CD4-positive, alpha-beta T cell (primary cell): ENCODE measurements around the gene MYH10. TPM values are rescaled to one million over a fixed set of nuclear protein-coding genes. Genes with fewer than 3 reads are reported as not detected.

Source experiments
- ATAC-seq: fragments of 200-7000 bp; cut with Tn5 transposase; one replicate; pipeline ENCODE4 v1.10.0; 2022; ENCODE audit warnings: mild to moderate bottlenecking; ENCODE audit not compliant: poor library complexity
- CTCF ChIA-PET: fragments of 350-600 bp; sonication (Branson Sonifier 250); formaldehyde crosslinking; loops from one replicate; lab custom pipeline; 2021; ENCODE audit warnings: antibody characterized with exemption, inconsistent platforms; lab: Charles Lee
- POLR2A ChIA-PET: fragments of 350-600 bp; sonication (Branson Sonifier 250); formaldehyde crosslinking; loops from one replicate; lab custom pipeline; 2021; ENCODE audit warnings: antibody characterized with exemption, inconsistent platforms; lab: Charles Lee
- DNase-seq, 14 experiments: peaks; one replicate each; pipeline ENCODE4 v3.0.0-alpha.2; 2013 to 2020; ENCODE audit warnings: mixed read lengths in 2 of 14
- H3K27ac ChIP-seq, 2 donors: one replicate each; pipeline versions ENCODE4 v1.5.1 to v1.7.0; 2013; ENCODE audit warnings: low read length in 2 of 2, low read depth in 1 of 2, mild to moderate bottlenecking in 1 of 2
- H3K27me3 ChIP-seq, 2 experiments: 1 replicate in 1 of 2; 2 replicates in 1 of 2; pipeline versions ENCODE4 v1.6.1 to v1.7.0; 2013; ENCODE audit warnings: low read length in 2 of 2, control low read depth in 1 of 2, mild to moderate bottlenecking in 1 of 2, moderate library complexity in 1 of 2; ENCODE audit not compliant: insufficient read depth in 2 of 2, control insufficient read depth in 1 of 2
- H3K36me3 ChIP-seq: one replicate; pipeline ENCODE4 v1.6.1; 2013; ENCODE audit warnings: low read length, control low read depth; ENCODE audit not compliant: insufficient read depth
- H3K4me1 ChIP-seq: one replicate; pipeline ENCODE4 v1.6.1; 2013; ENCODE audit warnings: low read length, control low read depth; ENCODE audit not compliant: insufficient read depth
- H3K4me3 ChIP-seq: one replicate; pipeline ENCODE4 v1.5.1; 2013; ENCODE audit warnings: mild to moderate bottlenecking, low read length, moderate library complexity
- H3K9me3 ChIP-seq, 2 experiments: 1 replicate in 1 of 2; 2 replicates in 1 of 2; pipeline versions ENCODE4 v1.6.1 to v1.7.0; 2013; ENCODE audit warnings: low read length in 2 of 2, mild to moderate bottlenecking in 2 of 2, control low read depth in 1 of 2, moderate library complexity in 1 of 2; ENCODE audit not compliant: control insufficient read depth in 1 of 2, insufficient read depth in 1 of 2
- H3K27ac Mint-ChIP-seq: one replicate; pipeline ENCODE4 v1.8.0; 2020; ENCODE audit warnings: mixed read lengths
- H3K27me3 Mint-ChIP-seq: one replicate; pipeline ENCODE4 v1.8.0; 2021; ENCODE audit warnings: mixed read lengths
- H3K36me3 Mint-ChIP-seq: one replicate; pipeline ENCODE4 v1.8.0; 2021; ENCODE audit warnings: low read depth, mixed read lengths
- H3K4me1 Mint-ChIP-seq: one replicate; pipeline ENCODE4 v1.8.0; 2021; ENCODE audit warnings: low read depth, mixed read lengths
- H3K4me3 Mint-ChIP-seq: one replicate; pipeline ENCODE4 v1.8.0; 2020; ENCODE audit warnings: mild to moderate bottlenecking, mixed read lengths
- H3K9me3 Mint-ChIP-seq: one replicate; pipeline ENCODE4 v1.8.0; 2020; ENCODE audit warnings: mixed read lengths
- CTCF ChIP-seq: fragments of 200-600 bp; IDR thresholded peaks from one replicate; pipeline ENCODE4 v1.8.0; 2022; ENCODE audit warnings: antibody characterized with exemption, mild to moderate bottlenecking
- intact Hi-C, 2 experiments: fragments of 100-400 bp; cut with DNase I in 1 of 2; cut with micrococcal nuclease in 1 of 2; formaldehyde crosslinking; loops; one replicate each; pipeline versions ENCODE4 v1.15.1 to v1.9.0; 2023 to 2025; cut with DNase I, micrococcal nuclease
- total RNA-seq, 174 experiments: library from RNA in 2 of 174; stranded (reverse) in 2 of 174; gene quantifications; one replicate each; pipeline ENCODE4 v1.2.3 and lab custom pipeline; 2021 to 2026

The MYH10 gene
- total RNA-seq, 2 experiments from 2014 or later, result 1.5 to 1.9 TPM

- ChIA-PET CTCF (no interaction called here), POLR2A (no interaction called here)
- Histone ChIP-seq H3K9me3 (no peaks in the 10 kb centered on the region), H3K4me3 (no peak overlapping the region), H3K27ac (no peak overlapping the region), H3K4me1 (peaks cover 2% of the 10 kb centered on the region), H3K36me3 (peaks cover 92% of the 10 kb centered on the region), H3K27me3 (no peaks in the 10 kb centered on the region)
- Mint-ChIP-seq H3K4me1 (peaks cover 31% of the 10 kb centered on the region), H3K27ac (no peak overlapping the region), H3K9me3 (no peaks in the 10 kb centered on the region), H3K4me3 (no peak overlapping the region), H3K27me3 (no peaks in the 10 kb centered on the region), H3K36me3 (peaks cover 100% of the 10 kb centered on the region)
- intact Hi-C loops, result no loop called here
- TF ChIP-seq CTCF, result no peak
- DNase-seq, result no peak
- no peak for ATAC-seq
Measured at GRCh38 chr17:8463099-8463498, 167.4 kb downstream of the MYH10 start.

- Mint-ChIP-seq H3K27me3 (no peaks in the 10 kb centered on the region), H3K9me3 (no peaks in the 10 kb centered on the region), H3K27ac (no peak overlapping the region), H3K4me3 (no peak overlapping the region), H3K36me3 (peaks cover 100% of the 10 kb centered on the region), H3K4me1 (peaks cover 33% of the 10 kb centered on the region)
- ATAC-seq (no peak), DNase-seq (no peak)
- no peaks in the 10 kb centered on the region for H3K27me3 ChIP-seq
- no peak for TF ChIP-seq CTCF
- H3K4me3 ChIP-seq, result no peak overlapping the region
- CTCF ChIA-PET, result no interaction called here
- POLR2A ChIA-PET, result no interaction called here
- H3K36me3 ChIP-seq, result peaks cover 92% of the 10 kb centered on the region
- no peak overlapping the region for H3K27ac ChIP-seq
- no peaks in the 10 kb centered on the region for H3K9me3 ChIP-seq
- peaks cover 2% of the 10 kb centered on the region for H3K4me1 ChIP-seq
- intact Hi-C loops, result no loop called here
Measured at GRCh38 chr17:8462564-8462963, 168.0 kb downstream of the MYH10 start.

GRCh38 chr17:8459831-8460230 is 170.7 kb downstream of the MYH10 start:
- ATAC-seq (no peak), DNase-seq (no peak)
- peaks cover 98% of the 10 kb centered on the region for H3K36me3 Mint-ChIP-seq
- H3K4me3 ChIP-seq, result no peak overlapping the region
- H3K4me1 ChIP-seq, result peaks cover 2% of the 10 kb centered on the region
- TF ChIP-seq CTCF, result no peak
- H3K27ac Mint-ChIP-seq, result no peak overlapping the region
- POLR2A ChIA-PET, result no interaction called here
- no peaks in the 10 kb centered on the region for H3K27me3 ChIP-seq
- CTCF ChIA-PET, result no interaction called here
- H3K9me3 ChIP-seq, result no peaks in the 10 kb centered on the region
- H3K27me3 Mint-ChIP-seq, result no peaks in the 10 kb centered on the region
- peaks cover 90% of the 10 kb centered on the region for H3K36me3 ChIP-seq
- H3K9me3 Mint-ChIP-seq, result no peaks in the 10 kb centered on the region
- peaks cover 47% of the 10 kb centered on the region for H3K4me1 Mint-ChIP-seq
- H3K27ac ChIP-seq, result no peak overlapping the region
- intact Hi-C loops, result no loop called here
- H3K4me3 Mint-ChIP-seq, result no peak overlapping the region
